A673 (cell line): ENCODE results near the gene FAM89A.

Experiments
- EZH2 ChIP-seq: fragments of 200-600 bp; sonication (generic); IDR thresholded peaks from 2 replicates; pipeline ENCODE4 v1.6.1; 2017; ENCODE audit warnings: borderline replicate concordance, low read depth, mild to moderate bottlenecking, mixed read lengths, antibody characterized with exemption, low read length; ENCODE audit not compliant: poor library complexity, severe bottlenecking
- TF ChIP-seq, protein P1 (sequence below): fragments of 300-800, 200-600 bp; sonication (generic); conservative IDR thresholded peaks from 2 replicates; pipeline ENCODE4 v1.5.1; 2017; ENCODE audit warnings: low read depth, mild to moderate bottlenecking, antibody characterized with exemption, low read length, moderate library complexity, mixed read lengths

GRCh38 chr1:231078250-231078649 lies 38.2 kb upstream of the FAM89A start:
- TF ChIP-seq, protein P1, sequence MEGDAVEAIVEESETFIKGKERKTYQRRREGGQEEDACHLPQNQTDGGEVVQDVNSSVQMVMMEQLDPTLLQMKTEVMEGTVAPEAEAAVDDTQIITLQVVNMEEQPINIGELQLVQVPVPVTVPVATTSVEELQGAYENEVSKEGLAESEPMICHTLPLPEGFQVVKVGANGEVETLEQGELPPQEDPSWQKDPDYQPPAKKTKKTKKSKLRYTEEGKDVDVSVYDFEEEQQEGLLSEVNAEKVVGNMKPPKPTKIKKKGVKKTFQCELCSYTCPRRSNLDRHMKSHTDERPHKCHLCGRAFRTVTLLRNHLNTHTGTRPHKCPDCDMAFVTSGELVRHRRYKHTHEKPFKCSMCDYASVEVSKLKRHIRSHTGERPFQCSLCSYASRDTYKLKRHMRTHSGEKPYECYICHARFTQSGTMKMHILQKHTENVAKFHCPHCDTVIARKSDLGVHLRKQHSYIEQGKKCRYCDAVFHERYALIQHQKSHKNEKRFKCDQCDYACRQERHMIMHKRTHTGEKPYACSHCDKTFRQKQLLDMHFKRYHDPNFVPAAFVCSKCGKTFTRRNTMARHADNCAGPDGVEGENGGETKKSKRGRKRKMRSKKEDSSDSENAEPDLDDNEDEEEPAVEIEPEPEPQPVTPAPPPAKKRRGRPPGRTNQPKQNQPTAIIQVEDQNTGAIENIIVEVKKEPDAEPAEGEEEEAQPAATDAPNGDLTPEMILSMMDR = no peak
- TF ChIP-seq EZH2 = no peak
